Neuronal stem cell (in vitro differentiated cells): ENCODE data around the gene SLC45A3.
"Not testable (repeated sequence)": the region's sequence is repeated elsewhere in the genome, so short reads cannot be mapped to it uniquely, and the experiment has no call there.

Experiments used
- DNase-seq: peaks from one replicate; pipeline ENCODE4 v3.0.0-alpha.2; 2013; ENCODE audit warnings: low spot score
- H2AFZ ChIP-seq: one replicate; pipeline ENCODE4 v1.6.1; 2013; ENCODE audit warnings: mild to moderate bottlenecking, low read length, inconsistent platforms
- H2AK5ac ChIP-seq: 2 replicates; pipeline ENCODE4 v1.6.1; 2013; ENCODE audit warnings: low read depth, mild to moderate bottlenecking, inconsistent platforms, low read length, moderate library complexity, mixed read lengths
- H2BK120ac ChIP-seq: 2 replicates; pipeline ENCODE4 v1.6.1; 2013; ENCODE audit warnings: low read depth, mild to moderate bottlenecking, inconsistent platforms, low read length, moderate library complexity, mixed read lengths
- H2BK12ac ChIP-seq: one replicate; pipeline ENCODE4 v1.6.1; 2013; ENCODE audit warnings: low read length, inconsistent platforms
- H2BK15ac ChIP-seq: 2 replicates; pipeline ENCODE4 v1.6.1; 2013; ENCODE audit warnings: mild to moderate bottlenecking, low read length, inconsistent platforms, mixed read lengths
- H2BK5ac ChIP-seq: one replicate; pipeline ENCODE4 v1.6.1; 2013; ENCODE audit warnings: inconsistent platforms, mild to moderate bottlenecking, low read length, moderate library complexity
- H3K14ac ChIP-seq: one replicate; pipeline ENCODE4 v1.6.1; 2013; ENCODE audit warnings: low read length, inconsistent platforms
- H3K18ac ChIP-seq: 2 replicates; pipeline ENCODE4 v1.6.1; 2013; ENCODE audit warnings: low read length, inconsistent platforms
- H3K23ac ChIP-seq: 2 replicates; pipeline ENCODE4 v1.6.1; 2013; ENCODE audit warnings: low read depth, mild to moderate bottlenecking, mixed read lengths, low read length, inconsistent platforms; ENCODE audit not compliant: poor library complexity
- H3K27ac ChIP-seq: replicated peaks from 3 replicates; pipeline ENCODE4 v1.5.1; 2013; ENCODE audit warnings: low read length, inconsistent platforms
- H3K27me3 ChIP-seq, 3 experiments: 2 replicates each; pipeline ENCODE4 v1.6.1; 2013; ENCODE audit warnings: low read length in 3 of 3, mild to moderate bottlenecking in 2 of 3, inconsistent platforms in 1 of 3, low read depth in 1 of 3, mixed read lengths in 1 of 3, moderate library complexity in 1 of 3; ENCODE audit not compliant: control insufficient read depth in 3 of 3, insufficient read depth in 3 of 3
- H3K36me3 ChIP-seq, 2 donors: replicated peaks in 1 of 2; 2 replicates each; pipeline ENCODE4 v1.6.1; 2013; ENCODE audit warnings: low read length in 2 of 2; ENCODE audit not compliant: control insufficient read depth in 2 of 2, insufficient read depth in 2 of 2
- H3K4ac ChIP-seq: 2 replicates; pipeline ENCODE4 v1.6.1; 2013; ENCODE audit warnings: inconsistent platforms, mild to moderate bottlenecking, low read length, moderate library complexity
- H3K4me1 ChIP-seq, 2 donors: 1 replicate in 1 of 2; 2 replicates in 1 of 2; pipeline ENCODE4 v1.6.1; 2013; ENCODE audit warnings: low read length in 2 of 2, low read depth in 1 of 2; ENCODE audit not compliant: control insufficient read depth in 2 of 2, insufficient read depth in 1 of 2
- H3K4me2 ChIP-seq: one replicate; pipeline ENCODE4 v1.6.1; 2013; ENCODE audit warnings: mild to moderate bottlenecking, low read length, inconsistent platforms; ENCODE audit not compliant: insufficient read depth, poor library complexity, severe bottlenecking
- H3K4me3 ChIP-seq, 2 donors: 2 replicates each; pipeline ENCODE4 v1.5.1; 2013; ENCODE audit warnings: low read length in 2 of 2, mild to moderate bottlenecking in 2 of 2, inconsistent platforms in 1 of 2, moderate library complexity in 1 of 2
- H3K79me1 ChIP-seq: one replicate; pipeline ENCODE4 v1.6.1; 2013; ENCODE audit warnings: low read depth, mild to moderate bottlenecking, inconsistent platforms, low read length, moderate library complexity
- H3K9ac ChIP-seq: one replicate; pipeline ENCODE4 v1.6.1; 2013; ENCODE audit warnings: mild to moderate bottlenecking, low read depth, low read length, inconsistent platforms; ENCODE audit not compliant: poor library complexity
- H3K9me3 ChIP-seq, 2 donors: replicated peaks in 1 of 2; 2 replicates each; pipeline versions ENCODE3 to v1.6.1; 2013; ENCODE audit warnings: low read length in 2 of 2, mild to moderate bottlenecking in 2 of 2, inconsistent platforms in 1 of 2, low read depth in 1 of 2, mixed read lengths in 1 of 2, moderate library complexity in 1 of 2; ENCODE audit not compliant: control insufficient read depth in 2 of 2, insufficient read depth in 1 of 2
- H4K8ac ChIP-seq: one replicate; pipeline ENCODE4 v1.6.1; 2013; ENCODE audit warnings: low read depth, mild to moderate bottlenecking, inconsistent platforms, low read length, moderate library complexity
- H4K91ac ChIP-seq: one replicate; pipeline ENCODE4 v1.6.1; 2013; ENCODE audit warnings: low read length, low read depth, mild to moderate bottlenecking, inconsistent platforms; ENCODE audit not compliant: poor library complexity
- WGBS, 2 donors: extraction: QIAGEN DNeasy Blood & Tissue Kit; methylation state at CpG; one replicate each; pipeline ENCODE4 v1.1.7; 2013; ENCODE audit warnings: missing lambda C conversion rate in 2 of 2, mixed read lengths in 1 of 2; ENCODE audit not compliant: insufficient read length in 2 of 2, insufficient replicate concordance in 1 of 2; ENCODE audit errors: extremely low coverage in 2 of 2; 5-methylcytosine and 5-hydroxymethylcytosine counted together

SLC45A3 gene

DNA sequence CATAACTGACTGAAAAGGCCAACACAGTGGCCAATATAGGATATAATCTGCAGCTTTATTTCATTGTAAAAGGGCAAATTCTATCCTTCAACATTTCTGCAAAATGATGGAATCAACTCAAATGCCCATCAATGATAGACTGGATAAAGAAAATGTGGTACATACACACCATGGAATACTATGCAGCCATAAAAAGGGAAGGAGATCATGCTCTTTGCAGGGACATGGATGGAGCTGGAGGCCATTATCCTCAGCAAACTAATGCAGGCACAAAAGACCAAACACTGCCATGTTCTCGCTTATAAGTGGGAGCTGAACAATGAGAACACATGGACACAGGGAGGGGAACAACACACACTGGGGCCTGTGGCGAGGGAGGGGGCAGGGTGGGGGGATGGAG, 40.4 kb upstream of the SLC45A3 start:
- WGBS, 2 donors = no CpG with 5 or more reads among the region's 2 CpGs
- not testable (repeated sequence) for H3K4me3 ChIP-seq, H2BK120ac ChIP-seq

DNA sequence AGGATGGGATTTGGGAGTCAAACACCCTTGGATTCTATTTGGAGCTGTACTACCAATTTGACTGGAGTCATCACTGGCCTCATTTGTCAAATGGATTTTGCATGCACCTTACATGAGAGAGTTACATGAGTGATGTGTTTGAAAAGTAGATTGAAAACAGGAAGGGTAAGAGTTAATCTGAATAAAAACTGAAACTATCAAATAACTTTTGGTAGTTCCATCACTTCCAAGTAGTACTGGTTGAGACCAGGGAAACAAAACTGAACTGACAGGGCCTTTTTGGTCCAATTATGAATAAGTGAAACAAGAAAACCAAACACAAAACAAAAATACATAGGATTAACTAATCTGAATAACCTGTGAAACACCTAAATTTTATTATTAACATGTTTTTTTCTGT, 39.5 kb upstream of the SLC45A3 start:
- Histone ChIP-seq H3K4ac (no peak overlapping the region), H3K9ac (no peak overlapping the region), H2BK5ac (no peak overlapping the region), H2AFZ (no peak overlapping the region), H4K91ac (no peak overlapping the region), H3K4me1 (peaks cover 0 to 2% of the 10 kb centered on the region in 2 donors), H3K9me3 (no peaks in the 10 kb centered on the region), H3K23ac (no peak overlapping the region), H3K79me1 (no peaks in the 10 kb centered on the region), H2BK12ac (no peak overlapping the region), H3K18ac (no peak overlapping the region), H2AK5ac (no peak overlapping the region), H3K4me3 (no peak overlapping the region), H3K4me2 (no peak overlapping the region), H2BK15ac (no peak overlapping the region), H3K14ac (no peak overlapping the region), H3K27ac (no peak overlapping the region), H3K36me3 (peaks cover 28 to 99% of the 10 kb centered on the region in 2 donors), H3K27me3 (no peaks in the 10 kb centered on the region), H2BK120ac (no peak overlapping the region), H4K8ac (no peak overlapping the region)
- DNase-seq = no peak

More for the DNA sequence above, 40.4 kb upstream of the SLC45A3 start:
- not testable (repeated sequence) for DNase-seq, H3K14ac ChIP-seq, H3K4me1 ChIP-seq, H2AFZ ChIP-seq, H3K27me3 ChIP-seq, H2AK5ac ChIP-seq, H2BK5ac ChIP-seq, H3K9me3 ChIP-seq, H3K4ac ChIP-seq, H3K9ac ChIP-seq, H3K27ac ChIP-seq, H3K23ac ChIP-seq, H3K4me2 ChIP-seq, H4K91ac ChIP-seq, H3K18ac ChIP-seq, H3K79me1 ChIP-seq, H2BK12ac ChIP-seq, H4K8ac ChIP-seq, H2BK15ac ChIP-seq
- peaks cover 23 to 99% of the 10 kb centered on the region in 2 donors for H3K36me3 ChIP-seq

DNA sequence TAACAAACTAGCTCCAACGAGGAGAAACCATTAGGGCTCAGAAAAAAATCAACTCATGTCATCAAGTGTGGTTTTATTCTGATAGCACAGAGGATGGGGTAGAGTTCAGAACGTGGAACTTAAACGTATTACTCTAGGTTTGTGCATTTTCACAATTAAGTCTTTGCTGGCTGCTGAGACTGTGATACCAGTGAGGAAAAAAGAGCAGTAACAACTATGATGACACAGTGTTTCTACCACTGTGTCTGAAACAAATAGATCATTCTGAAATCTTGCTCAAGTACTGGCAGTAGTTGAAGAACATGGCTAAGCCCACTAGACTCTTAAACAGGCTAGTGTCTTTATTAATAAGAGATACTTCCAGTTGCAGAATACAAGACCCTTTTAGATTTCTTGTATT, 38.7 kb upstream of the SLC45A3 start:
- H3K14ac ChIP-seq = no peak overlapping the region
- no CpG with 5 or more reads among the region's 3 CpGs for WGBS, 2 donors
- no peak overlapping the region for H2AFZ ChIP-seq
- no peak overlapping the region for H2BK5ac ChIP-seq
- no peak overlapping the region for H2BK12ac ChIP-seq
- no peak overlapping the region for H3K27ac ChIP-seq
- no peaks in the 10 kb centered on the region for H3K27me3 ChIP-seq
- H3K4me2 ChIP-seq = no peak overlapping the region
- H2AK5ac ChIP-seq = no peak overlapping the region
- no peak overlapping the region for H3K18ac ChIP-seq
- no peaks in the 10 kb centered on the region for H3K9me3 ChIP-seq
- H3K4ac ChIP-seq = no peak overlapping the region
- no peak overlapping the region for H2BK15ac ChIP-seq
- no peak for DNase-seq
- H3K23ac ChIP-seq = no peak overlapping the region
- H3K79me1 ChIP-seq = no peaks in the 10 kb centered on the region
- H4K8ac ChIP-seq = no peak overlapping the region
- no peak overlapping the region for H2BK120ac ChIP-seq
- H4K91ac ChIP-seq = no peak overlapping the region
- peaks cover 28 to 99% of the 10 kb centered on the region in 2 donors for H3K36me3 ChIP-seq
- H3K9ac ChIP-seq = no peak overlapping the region
- no peak overlapping the region for H3K4me3 ChIP-seq
- peaks cover 2 to 4% of the 10 kb centered on the region in 2 donors for H3K4me1 ChIP-seq

DNA sequence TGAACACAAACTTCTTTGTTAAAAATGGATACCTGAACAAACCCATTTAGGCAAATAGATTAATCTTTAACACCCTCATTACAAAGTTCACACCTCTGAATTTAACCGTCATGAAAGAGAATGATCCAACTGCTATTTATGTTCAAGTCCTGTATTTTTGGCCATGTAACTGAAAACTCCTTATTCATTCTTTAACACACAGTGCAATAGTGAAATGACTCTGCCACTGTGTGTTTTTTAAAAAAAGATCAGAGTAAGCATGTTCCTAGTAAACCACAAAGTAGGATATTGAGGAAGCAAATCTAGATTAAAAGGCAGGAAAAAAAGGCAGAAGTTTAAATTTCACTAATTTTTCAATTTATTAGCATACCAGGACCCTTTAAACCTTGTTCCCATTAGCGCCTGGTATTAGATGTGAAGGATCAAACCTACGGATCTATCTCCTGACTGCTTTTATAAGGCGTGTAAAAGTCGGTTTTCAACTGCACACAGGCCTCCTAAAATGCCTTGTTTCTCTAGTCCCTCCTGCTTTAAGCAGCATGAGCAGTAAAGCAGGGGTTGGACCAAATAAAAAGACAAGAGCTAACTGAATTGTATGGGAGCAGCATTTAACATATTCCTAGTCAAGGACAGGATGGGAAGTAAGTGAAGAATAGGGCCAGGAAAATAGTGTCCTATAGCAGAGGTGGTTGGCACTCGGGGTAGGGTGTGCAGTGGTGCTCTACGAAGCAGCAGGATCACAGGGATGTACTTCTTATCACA, 36.2 kb upstream of the SLC45A3 start:
- no peak overlapping the region for H2BK5ac ChIP-seq
- no CpG with 5 or more reads among the region's 7 CpGs for WGBS, 2 donors

More for the DNA sequence above, 36.2 kb upstream of the SLC45A3 start:
- no peak overlapping the region for H2BK120ac ChIP-seq
- no peak overlapping the region for H3K4me2 ChIP-seq
- no peak overlapping the region for H4K91ac ChIP-seq
- H3K4ac ChIP-seq = no peak overlapping the region
- H3K9ac ChIP-seq = no peak overlapping the region
- H3K4me1 ChIP-seq = peaks cover 2 to 4% of the 10 kb centered on the region in 2 donors
- H3K36me3 ChIP-seq = peaks cover 25 to 91% of the 10 kb centered on the region in 2 donors
- no peak overlapping the region for H3K18ac ChIP-seq
- H3K14ac ChIP-seq = no peak overlapping the region
- H2AFZ ChIP-seq = no peak overlapping the region
- no peaks in the 10 kb centered on the region for H3K9me3 ChIP-seq
- no peak overlapping the region for H3K23ac ChIP-seq
- no peak overlapping the region for H4K8ac ChIP-seq
- no peak overlapping the region for H3K27ac ChIP-seq
- no peaks in the 10 kb centered on the region for H3K79me1 ChIP-seq
- H2BK12ac ChIP-seq = no peak overlapping the region
- no peaks in the 10 kb centered on the region for H3K27me3 ChIP-seq
- H2AK5ac ChIP-seq = no peak overlapping the region
- H2BK15ac ChIP-seq = no peak overlapping the region
- DNase-seq = no peak
- no peak overlapping the region for H3K4me3 ChIP-seq
